COLO668 (cell line): Measurements from ENCODE around the gene SCRN1.

Experiments used
- DNase-seq: peaks from one replicate; lab custom pipeline; 2025; ENCODE audit not compliant: unreplicated experiment; lab: John Stamatoyannopoulos, UW

Gene SCRN1

GRCh38 chr7:29929018-29929807, 60.4 kb downstream of the SCRN1 start:
- DNase-seq: no peak

- no peak for DNase-seq
Observed at GRCh38 chr7:29926741-29927140, 62.9 kb downstream of the SCRN1 start.

GRCh38 chr7:29926216-29926615, 63.4 kb downstream of the SCRN1 start:
- no peak for DNase-seq

- no peak for DNase-seq
Observed at GRCh38 chr7:29924684-29925083, 64.9 kb downstream of the SCRN1 start.

GRCh38 chr7:29924006-29924405, 65.6 kb downstream of the SCRN1 start:
- no peak for DNase-seq

- no peak for DNase-seq
Observed at GRCh38 chr7:29922921-29923700, 66.5 kb downstream of the SCRN1 start.

- peak; percentile 49 for DNase-seq
Observed at GRCh38 chr7:29921404-29922010, 68.1 kb downstream of the SCRN1 start.

GRCh38 chr7:29920491-29920890, 69.1 kb downstream of the SCRN1 start:
- no peak for DNase-seq

- DNase-seq: no peak
Observed at GRCh38 chr7:29919790-29920189, 69.8 kb downstream of the SCRN1 start.

- no peak for DNase-seq
Observed at GRCh38 chr7:29918850-29919249, 70.8 kb downstream of the SCRN1 start.

GRCh38 chr7:29917641-29918040, 72.0 kb downstream of the SCRN1 start:
- no peak for DNase-seq

GRCh38 chr7:29915481-29916215, 74.0 kb downstream of the SCRN1 start:
- peak; percentile 29 for DNase-seq

- no peak for DNase-seq
Observed at GRCh38 chr7:29914180-29914579, 75.4 kb downstream of the SCRN1 start.

- no peak for DNase-seq
Observed at GRCh38 chr7:29906200-29907022, 83.2 kb downstream of the SCRN1 start.

- DNase-seq: no peak
Observed at GRCh38 chr7:29900745-29901144, 88.9 kb downstream of the SCRN1 start.

GRCh38 chr7:29898301-29898700, 91.3 kb downstream of the SCRN1 start:
- DNase-seq: no peak

GRCh38 chr7:29896685-29897411, 92.8 kb downstream of the SCRN1 start:
- no peak for DNase-seq

GRCh38 chr7:29895559-29895958, 94.0 kb downstream of the SCRN1 start:
- DNase-seq: no peak

- DNase-seq: no peak
Observed at GRCh38 chr7:29894256-29894655, 95.3 kb downstream of the SCRN1 start.
